ENCODE results near the gene RSRP1.

RSRP1 gene

GRCh38 chr1:25196830-25197229 is 50.4 kb downstream of the RSRP1 start:
- TF ChIP-seq CTCF (conservative IDR thresholded peaks at IDR 0.05; ENCODE audit: control insufficient read depth, insufficient read depth, low read depth, low read length), result no peak
- DNase-seq (ENCODE audit: low read depth), result no peak
- H3K4me3 ChIP-seq (ENCODE audit: control insufficient read depth, low read depth, low read length), result no peak overlapping the region

GRCh38 chr1:25195835-25196234 is 51.4 kb downstream of the RSRP1 start:
- no peak overlapping the region for H3K4me3 ChIP-seq (ENCODE audit: control insufficient read depth, low read depth, low read length)
- DNase-seq (ENCODE audit: low read depth), result no peak
- no peak for TF ChIP-seq CTCF (conservative IDR thresholded peaks at IDR 0.05; ENCODE audit: control insufficient read depth, insufficient read depth, low read depth, low read length)

- DNase-seq (ENCODE audit: low read depth), result no peak
- no peak for TF ChIP-seq CTCF (conservative IDR thresholded peaks at IDR 0.05; ENCODE audit: control insufficient read depth, insufficient read depth, low read depth, low read length)
- H3K4me3 ChIP-seq (ENCODE audit: control insufficient read depth, low read depth, low read length), result no peak overlapping the region
Measured at GRCh38 chr1:25194572-25195020, 52.7 kb downstream of the RSRP1 start.

- no peak for DNase-seq (ENCODE audit: low read depth)
- H3K4me3 ChIP-seq (ENCODE audit: control insufficient read depth, low read depth, low read length), result no peak overlapping the region
- no peak for TF ChIP-seq CTCF (conservative IDR thresholded peaks at IDR 0.05; ENCODE audit: control insufficient read depth, insufficient read depth, low read depth, low read length)
Measured at GRCh38 chr1:25194054-25194453, 53.2 kb downstream of the RSRP1 start.

- DNase-seq (ENCODE audit: low read depth), result no peak
- H3K4me3 ChIP-seq (ENCODE audit: control insufficient read depth, low read depth, low read length), result no peak overlapping the region
- no peak for TF ChIP-seq CTCF (conservative IDR thresholded peaks at IDR 0.05; ENCODE audit: control insufficient read depth, insufficient read depth, low read depth, low read length)
Measured at GRCh38 chr1:25193229-25193628, 54.0 kb downstream of the RSRP1 start.

Measured in fibroblast of mammary gland (primary cell).